Right lobe of liver (tissue), 4 donors: ENCODE measurements around the gene B4GALT3.

Experiments
- CTCF ChIP-seq, 4 donors: fragments of 200-600 bp in 3 of 4; fragments of 450-650 bp in 1 of 4; IDR thresholded peaks; one replicate each; pipeline versions ENCODE4 v1.5.1 to v1.8.0; 2016 to 2022; ENCODE audit warnings: antibody characterized with exemption in 4 of 4, mild to moderate bottlenecking in 2 of 4
- POLR2A ChIP-seq: fragments of 450-650 bp; IDR thresholded peaks from one replicate; pipeline ENCODE4 v1.6.1; 2017; ENCODE audit warnings: antibody characterized with exemption, mild to moderate bottlenecking
- donor health status: DM: no; HTN: no; CAD: no.
- donor health status: DM: no; HTN: no; CAD: no.
- donor health status: DM: no; HTN: yes; CAD: no.

DNA sequence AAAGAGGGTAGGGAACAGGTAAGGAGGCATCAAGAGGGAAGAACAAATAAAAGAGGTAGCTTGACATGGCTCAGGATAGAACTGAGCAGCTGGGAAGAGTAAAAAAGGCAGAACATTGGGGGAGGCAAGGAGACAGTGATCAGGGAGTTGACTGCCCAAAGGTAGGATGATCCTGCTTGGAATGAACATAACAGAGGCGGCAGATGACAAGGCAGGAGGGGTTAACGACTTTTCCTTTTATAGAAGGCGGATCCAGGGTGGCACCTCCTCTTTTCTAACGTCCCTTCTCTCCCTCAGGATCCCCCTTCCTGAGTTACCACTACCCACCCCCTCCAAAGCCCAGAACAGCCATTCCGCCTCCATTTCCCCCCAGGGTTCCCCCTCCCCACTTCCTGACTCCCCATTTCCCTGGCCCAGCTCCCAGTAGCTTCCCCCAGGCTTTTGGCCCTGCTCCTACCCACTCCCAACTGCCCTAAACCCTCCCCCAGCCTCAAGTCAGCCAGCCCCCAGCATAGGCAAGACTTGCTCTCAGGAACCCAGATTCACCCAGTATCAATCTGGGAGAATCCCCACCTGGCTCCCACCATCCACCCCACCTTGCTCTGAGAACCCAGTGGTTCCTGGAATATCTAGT, 22.3 kb upstream of the B4GALT3 start:
- TF ChIP-seq POLR2A (no peak), CTCF (IDR thresholded peaks at IDR 0.05) (no peak)
